Common myeloid progenitor, CD34-positive (primary cell): Measurements from ENCODE around the gene CLMN.

ENCODE experiments used
- CTCF ChIA-PET: fragments of 350-600 bp; sonication (Branson Sonifier 250); formaldehyde crosslinking; loops from one replicate; lab custom pipeline; 2021; ENCODE audit warnings: antibody characterized with exemption; lab: Charles Lee
- POLR2A ChIA-PET: fragments of 350-600 bp; sonication (Branson Sonifier 250); formaldehyde crosslinking; loops from one replicate; lab custom pipeline; 2021; ENCODE audit warnings: antibody characterized with exemption; lab: Charles Lee
- DNase-seq, 3 donors: peaks; one replicate each; pipeline versions ENCODE4 v3.0.0 to v3.0.0-alpha.2; 2013
- H3K27ac ChIP-seq, 2 experiments: 1 replicate in 1 of 2; 2 replicates in 1 of 2; pipeline ENCODE4 v1.7.0; 2013; ENCODE audit warnings: inconsistent platforms in 2 of 2, low read length in 2 of 2, mild to moderate bottlenecking in 2 of 2, low read depth in 1 of 2, moderate library complexity in 1 of 2; ENCODE audit not compliant: severe bottlenecking in 2 of 2, insufficient read depth in 1 of 2, poor library complexity in 1 of 2
- H3K27me3 ChIP-seq, 5 experiments: replicated peaks in 2 of 5; 1 replicate in 3 of 5; 2 replicates in 2 of 5; pipeline versions ENCODE4 v1.6.1 to v1.7.0; 2013; ENCODE audit warnings: low read length in 4 of 5, mild to moderate bottlenecking in 2 of 5, moderate library complexity in 2 of 5, inconsistent platforms in 1 of 5; ENCODE audit not compliant: insufficient read depth in 5 of 5, control insufficient read depth in 4 of 5
- H3K36me3 ChIP-seq, 4 experiments: 1 replicate in 2 of 4; 2 replicates in 2 of 4; pipeline versions ENCODE4 v1.6.1 to v1.7.0; 2013; ENCODE audit warnings: low read length in 3 of 4, control low read depth in 1 of 4, mild to moderate bottlenecking in 1 of 4; ENCODE audit not compliant: control insufficient read depth in 4 of 4, insufficient read depth in 4 of 4
- H3K4me1 ChIP-seq, 4 experiments: 1 replicate in 3 of 4; 2 replicates in 1 of 4; pipeline versions ENCODE4 v1.6.1 to v1.7.1; 2013; ENCODE audit warnings: low read length in 3 of 4, mild to moderate bottlenecking in 3 of 4, control low read depth in 1 of 4, inconsistent platforms in 1 of 4, moderate library complexity in 1 of 4; ENCODE audit not compliant: control insufficient read depth in 4 of 4, insufficient read depth in 4 of 4; ENCODE audit errors: control extremely low read depth in 1 of 4
- H3K4me3 ChIP-seq, 7 experiments: 1 replicate in 4 of 7; 2 replicates in 3 of 7; pipeline versions ENCODE4 v1.5.1 to v1.7.0; 2013; ENCODE audit warnings: mild to moderate bottlenecking in 7 of 7, low read length in 6 of 7, moderate library complexity in 6 of 7, inconsistent platforms in 2 of 7, low read depth in 2 of 7, control low read depth in 1 of 7; ENCODE audit not compliant: insufficient read depth in 4 of 7, control insufficient read depth in 1 of 7; ENCODE audit errors: extremely low read depth in 1 of 7
- H3K9me3 ChIP-seq, 5 experiments: 1 replicate in 4 of 5; 2 replicates in 1 of 5; pipeline versions ENCODE4 v1.6.1 to v1.7.1; 2013; ENCODE audit warnings: low read length in 4 of 5, mild to moderate bottlenecking in 2 of 5, inconsistent platforms in 1 of 5, low read depth in 1 of 5, moderate library complexity in 1 of 5; ENCODE audit not compliant: control insufficient read depth in 4 of 5, insufficient read depth in 2 of 5; ENCODE audit errors: control extremely low read depth in 1 of 5
- WGBS: methylation state at CpG from one replicate; pipeline ENCODE4 v1.1.5; 2013; ENCODE audit not compliant: insufficient coverage; 5-methylcytosine and 5-hydroxymethylcytosine counted together

CLMN gene

DNA sequence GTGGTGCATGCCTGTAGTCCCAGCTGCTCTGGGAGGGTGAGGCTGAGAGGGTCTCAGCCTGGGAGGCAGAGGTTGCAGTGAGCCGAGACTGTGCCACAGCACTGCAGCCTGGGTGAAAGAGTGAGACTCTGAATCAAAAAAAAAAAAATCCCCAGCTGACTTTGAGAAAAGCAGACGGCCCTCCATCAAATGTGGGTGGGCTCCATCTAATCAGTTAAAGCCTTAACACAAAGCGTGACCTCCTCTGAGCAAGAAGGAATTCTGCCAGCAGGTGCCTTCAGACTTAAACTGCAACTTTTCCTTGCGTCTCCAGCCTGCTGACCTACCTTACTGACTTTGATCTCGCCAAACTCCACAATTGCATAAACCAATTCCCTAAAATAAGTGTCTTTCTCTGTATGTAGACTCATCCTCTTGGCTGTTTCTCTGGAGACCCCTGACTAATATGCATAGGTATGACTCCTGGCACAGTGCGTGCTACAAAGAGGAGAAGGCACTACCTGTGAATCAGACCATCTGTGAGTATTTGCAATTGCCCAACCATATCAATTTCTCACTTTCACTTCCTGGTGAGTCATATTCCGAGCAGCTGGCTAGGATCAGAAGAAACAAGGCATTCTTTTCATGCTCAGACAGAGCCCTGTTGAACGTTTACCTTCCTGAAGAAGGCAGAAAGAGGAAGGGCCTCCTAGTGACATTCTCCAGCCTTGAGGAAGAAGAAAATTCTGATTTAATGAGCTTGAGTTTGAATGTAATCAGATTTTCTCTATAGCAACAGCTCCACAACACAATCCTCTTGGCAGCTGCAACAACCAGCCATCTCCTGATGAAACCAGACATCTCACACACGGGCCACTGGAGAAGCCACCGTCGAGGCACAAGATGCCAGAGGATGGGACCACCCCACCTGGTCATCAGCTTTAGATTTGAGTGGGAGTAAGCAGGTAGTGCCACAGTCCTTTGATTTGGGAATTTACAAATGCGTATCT, 54.3 kb downstream of the CLMN start:
- CTCF ChIA-PET, result interaction anchor here (0.8 to 1.2 kb wide), 4 partner anchors 10 to 81 kb away, joined by 3 read pairs; no protein-coding TSS in a partner anchor
- DNase-seq, result peak; percentile 84 to 98 (median 95)
- peaks cover 3 to 33% (median 16%) of the 10 kb centered on the region in 4 experiments for H3K4me1 ChIP-seq

DNA sequence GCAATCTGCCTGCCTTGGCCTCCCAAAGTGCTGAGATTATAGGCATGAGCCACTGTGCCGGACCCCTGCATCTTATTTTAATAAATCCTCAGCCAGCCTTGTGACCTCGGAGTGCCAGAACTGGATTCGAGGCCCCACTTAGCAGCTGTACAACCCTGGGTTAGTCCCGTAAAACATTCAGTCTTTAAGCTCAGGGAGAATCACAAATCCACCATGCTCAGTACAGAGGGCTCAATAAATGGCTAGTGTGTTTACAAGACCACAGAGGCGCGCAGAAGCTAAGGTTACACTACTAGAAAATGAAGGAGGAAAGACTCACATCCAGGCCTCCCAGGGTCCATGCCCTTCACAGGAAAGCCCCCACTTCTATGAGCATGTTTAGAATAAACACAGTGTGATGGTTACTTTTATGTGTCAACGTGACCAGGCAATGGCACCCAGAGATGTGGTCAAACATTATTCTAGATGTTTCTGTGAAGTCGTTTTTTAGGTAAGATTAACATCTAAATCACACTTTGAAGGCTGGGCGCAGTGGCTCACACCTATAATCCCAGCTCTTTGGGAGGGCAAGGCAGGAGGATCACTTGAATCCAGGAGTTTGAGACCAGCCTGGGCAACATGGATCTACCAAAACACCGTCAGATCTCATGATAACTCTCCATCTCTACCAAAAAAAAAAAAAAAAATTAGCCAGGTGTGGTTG, 55.3 kb downstream of the CLMN start:
- Histone ChIP-seq H3K9me3 (no peaks in the 10 kb centered on the region), H3K27ac (peak overlapping the region in 1 of 2 experiments; percentile 51), H3K4me3 (no peak overlapping the region), H3K27me3 (no peaks in the 10 kb centered on the region), H3K4me1 (peaks cover 3 to 38% (median 16%) of the 10 kb centered on the region in 4 experiments), H3K36me3 (no peaks in the 10 kb centered on the region)
- no peak for DNase-seq
- ChIA-PET CTCF (interaction anchor here (0.7 to 1.7 kb wide), 3 partner anchors 9 to 80 kb away, joined by 3 to 4 read pairs (median 3); no protein-coding TSS in a partner anchor), POLR2A (no interaction called here)
- WGBS, result 95% methylated on average over 6 of the region's 10 CpGs

More for the DNA sequence above, 54.3 kb downstream of the CLMN start:
- Histone ChIP-seq H3K27me3 (no peaks in the 10 kb centered on the region), H3K36me3 (no peaks in the 10 kb centered on the region), H3K27ac (peak overlapping the region; percentile 73 to 84), H3K4me3 (peak overlapping the region in 1 of 7 experiments; percentile 8), H3K9me3 (no peaks in the 10 kb centered on the region)
- POLR2A ChIA-PET, result interaction anchor here (0.6 to 1.0 kb wide), 2 partner anchors 8 to 166 kb away, joined by 3 read pairs; no protein-coding TSS in a partner anchor
- 66% methylated on average over 8 of the region's 12 CpGs for WGBS

- POLR2A ChIA-PET, result no interaction called here
- Histone ChIP-seq H3K4me1 (peaks cover 3 to 45% (median 20%) of the 10 kb centered on the region in 4 experiments), H3K9me3 (no peaks in the 10 kb centered on the region), H3K27me3 (no peaks in the 10 kb centered on the region), H3K36me3 (no peaks in the 10 kb centered on the region), H3K27ac (no peak overlapping the region), H3K4me3 (no peak overlapping the region)
- DNase-seq, result no peak
- CTCF ChIA-PET, result interaction anchor here (0.7 to 1.7 kb wide), 2 partner anchors 8 to 10 kb away, joined by 3 to 4 read pairs; no protein-coding TSS in a partner anchor
- WGBS, result 98% methylated on average over 5 of the region's 7 CpGs
These were observed 56.0 kb downstream of the CLMN start for GRCh38 chr14:95263527-95264231.

GRCh38 chr14:95262511-95262891, 57.2 kb downstream of the CLMN start:
- peaks cover 3 to 40% (median 20%) of the 10 kb centered on the region in 4 experiments for H3K4me1 ChIP-seq
- no peaks in the 10 kb centered on the region for H3K36me3 ChIP-seq
- no peak for DNase-seq
- no peaks in the 10 kb centered on the region for H3K27me3 ChIP-seq
- POLR2A ChIA-PET, result no interaction called here
- no peaks in the 10 kb centered on the region for H3K9me3 ChIP-seq
- no peak overlapping the region for H3K27ac ChIP-seq
- CTCF ChIA-PET, result no interaction called here
- H3K4me3 ChIP-seq, result no peak overlapping the region
- 87% methylated on average over 3 of the region's 3 CpGs for WGBS

DNA sequence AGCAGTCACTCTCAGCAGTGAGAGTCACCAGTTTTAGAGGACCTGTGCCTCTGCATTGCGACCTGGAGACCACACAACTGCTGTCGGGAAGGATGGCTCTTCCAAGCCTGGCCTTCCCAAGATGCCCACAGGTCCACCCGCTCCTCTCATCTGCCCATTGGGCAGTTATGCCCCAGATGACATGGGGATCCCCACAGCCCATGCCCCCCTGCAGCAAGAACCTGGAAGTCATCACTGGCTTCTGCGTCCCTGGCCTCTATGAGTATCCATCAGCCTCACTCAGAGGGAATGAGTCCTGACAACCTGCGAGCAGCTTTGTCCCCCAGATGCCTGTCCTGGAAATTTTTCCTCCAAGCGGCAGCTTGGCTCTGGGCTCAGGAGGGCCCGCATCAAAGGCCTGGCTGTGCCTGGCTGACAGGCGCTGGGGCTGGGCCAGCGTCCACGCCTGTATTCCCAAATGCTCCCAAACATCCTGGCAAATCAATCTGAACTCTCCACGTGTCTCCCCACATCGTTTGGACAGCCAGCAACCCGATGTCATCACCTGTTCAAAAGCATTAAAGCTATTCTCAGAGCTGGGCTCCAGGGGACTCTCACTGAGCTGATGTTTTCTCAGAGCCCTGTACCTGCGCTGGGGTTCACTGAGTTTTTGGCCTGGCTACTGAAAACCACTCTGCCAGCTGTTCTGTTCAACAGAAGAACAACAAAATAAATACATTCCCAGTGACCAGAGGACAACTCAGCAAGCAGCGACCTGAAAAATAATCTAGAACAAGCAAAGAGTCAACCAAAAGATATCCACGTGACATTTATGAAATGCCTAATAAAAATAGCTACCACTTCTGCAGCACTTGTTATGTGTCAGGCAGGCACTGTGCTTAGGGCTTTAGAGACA, 57.8 kb downstream of the CLMN start:
- peaks cover 3 to 34% (median 18%) of the 10 kb centered on the region in 4 experiments for H3K4me1 ChIP-seq
- H3K36me3 ChIP-seq, result no peaks in the 10 kb centered on the region
- H3K4me3 ChIP-seq, result no peak overlapping the region
- CTCF ChIA-PET, result interaction anchor here (0.6 to 1.1 kb wide), 2 partner anchors 22 to 100 kb away, joined by 3 read pairs; no protein-coding TSS in a partner anchor
- POLR2A ChIA-PET, result no interaction called here
- 93% methylated on average over 16 of the region's 16 CpGs for WGBS
- no peaks in the 10 kb centered on the region for H3K27me3 ChIP-seq
- DNase-seq, result no peak
- H3K9me3 ChIP-seq, result no peaks in the 10 kb centered on the region
- no peak overlapping the region for H3K27ac ChIP-seq
